ENCODE results near the gene FAT1. TPM values are rescaled to one million over a fixed set of nuclear protein-coding genes. Genes with fewer than 3 reads are reported as not detected.

Gene FAT1
- total and polyA plus RNA-seq, 9 of the 15 experiments (the other 6 are each of a cell fraction or from before 2014, with no cell fraction given): 6.0 to 38.4 (median 21.4) TPM

- in situ Hi-C loops (cut with MboI) (no loop called here), intact Hi-C loops (cut with micrococcal nuclease) (no loop called here)
- Histone ChIP-seq H2AFZ (ENCODE audit: low read depth, low read length) (no peak overlapping the region), H4K20me1 (replicated peaks; ENCODE audit: control insufficient read depth, insufficient read depth, low read length) (no peaks in the 10 kb centered on the region), H3K27ac (ENCODE audit: extremely low read depth, low read depth, low read length) (no peak overlapping the region), H3K4me2 (ENCODE audit: insufficient read depth, low read length) (no peak overlapping the region), H3K9me1 (ENCODE audit: control insufficient read depth, insufficient read depth, low read length) (no peaks in the 10 kb centered on the region), H3K27me3 (ENCODE audit: control insufficient read depth in 2 of 2, insufficient read depth in 2 of 2, low read length in 2 of 2) (no peaks in the 10 kb centered on the region), H3K79me2 (ENCODE audit: control insufficient read depth, insufficient read depth, low read length) (no peaks in the 10 kb centered on the region), H3K4me3 (no peak overlapping the region), H3K9ac (ENCODE audit: insufficient read depth in 1 of 2, low read depth in 2 of 2, low read length in 2 of 2) (no peak overlapping the region), H3K9me3 (replicated peaks; ENCODE audit: control insufficient read depth, insufficient read depth, low read depth, low read length) (no peaks in the 10 kb centered on the region), H3K4me1 (replicated peaks in 1 of 2; ENCODE audit: control insufficient read depth in 2 of 2, insufficient read depth in 2 of 2, low read length in 2 of 2) (peaks cover 0 to 5% of the 10 kb centered on the region in 2 experiments; a peak in 2 of 5 replicates), H3K36me3 (ENCODE audit: control insufficient read depth, insufficient read depth, low read length) (peaks cover 15% of the 10 kb centered on the region; the same call in 1 of the 3 replicates)
- TF ChIP-seq DEAF1 (CRISPR knock-in tag; IDR thresholded peaks at IDR 0.05) (no peak), ZBTB33 (CRISPR knock-in tag; IDR thresholded peaks at IDR 0.05) (peak; percentile 90)
- ATAC-seq (no peak), FAIRE-seq (no peak), DNase-seq (ENCODE audit: extremely low read depth in 1 of 4, low spot score in 3 of 4) (no peak)
- POLR2A ChIA-PET: interaction anchor here (0.9 kb wide), 1 partner anchor 9 kb away, joined by 4 read pairs; no protein-coding TSS in a partner anchor
- no TSS peak for BruUV-seq (replicated peaks)
- 42% methylated on average over 10 of the region's 10 CpGs for WGBS (ENCODE audit: insufficient coverage, low coverage, missing lambda C conversion rate)
- CTCF ChIA-PET (ENCODE audit: low intra/inter-chr PET ratio): no interaction called here
These were observed 20.7 kb downstream of the FAT1 start for GRCh38 chr4:186702940-186703339.
